Fibroblast of the aortic adventitia (primary cell): ENCODE measurements around the gene BSG. TPM values are rescaled to one million over a fixed set of nuclear protein-coding genes. Genes with fewer than 3 reads are reported as not detected.

Experiments used
- DNase-seq: peaks from one replicate; pipeline ENCODE4 v3.0.0-alpha.2; 2010; ENCODE audit warnings: low read depth
- H3K4me3 ChIP-seq: 2 replicates; pipeline ENCODE4 v1.5.1; 2011; ENCODE audit warnings: low read depth, mild to moderate bottlenecking, control low read depth, low read length, moderate library complexity
- total RNA-seq: library from RNA; depleted of rRNA; stranded (reverse); fragments of >200 nt; gene quantifications from 2 replicates; pipeline ENCODE4 v1.2.3, GENCODE V29; 2012; ENCODE audit warnings: low replicate concordance
- TF ChIP-seq, protein P1 (sequence below): IDR thresholded peaks from 2 replicates; pipeline ENCODE4 v1.5.1; 2011; ENCODE audit warnings: mild to moderate bottlenecking, low read length, control low read depth, inconsistent platforms; ENCODE audit not compliant: insufficient read depth

Gene BSG
- total RNA-seq, 1 donor, result 239 TPM

DNA sequence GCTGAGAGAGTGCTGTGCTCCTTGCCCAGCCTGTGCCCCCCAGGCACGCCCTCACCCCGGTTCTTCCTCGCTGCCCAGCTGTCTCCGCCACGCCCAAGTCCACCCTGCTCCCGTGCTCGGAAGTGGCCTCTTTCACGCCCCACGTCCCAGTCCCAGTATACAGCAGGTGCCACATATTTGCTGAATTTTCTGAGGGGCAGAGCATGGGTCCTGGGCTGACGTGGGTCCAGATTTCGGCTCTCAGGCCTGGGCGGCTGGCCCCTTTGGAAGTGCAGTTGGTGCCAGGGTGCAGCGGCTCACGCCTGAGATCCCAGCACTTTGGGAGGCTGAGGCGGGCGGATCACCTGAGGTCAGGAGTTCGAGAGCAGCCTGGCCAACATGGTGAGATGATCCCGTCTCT is 20.7 kb downstream of the BSG start:
- DNase-seq, result no peak
- TF ChIP-seq, protein P1, sequence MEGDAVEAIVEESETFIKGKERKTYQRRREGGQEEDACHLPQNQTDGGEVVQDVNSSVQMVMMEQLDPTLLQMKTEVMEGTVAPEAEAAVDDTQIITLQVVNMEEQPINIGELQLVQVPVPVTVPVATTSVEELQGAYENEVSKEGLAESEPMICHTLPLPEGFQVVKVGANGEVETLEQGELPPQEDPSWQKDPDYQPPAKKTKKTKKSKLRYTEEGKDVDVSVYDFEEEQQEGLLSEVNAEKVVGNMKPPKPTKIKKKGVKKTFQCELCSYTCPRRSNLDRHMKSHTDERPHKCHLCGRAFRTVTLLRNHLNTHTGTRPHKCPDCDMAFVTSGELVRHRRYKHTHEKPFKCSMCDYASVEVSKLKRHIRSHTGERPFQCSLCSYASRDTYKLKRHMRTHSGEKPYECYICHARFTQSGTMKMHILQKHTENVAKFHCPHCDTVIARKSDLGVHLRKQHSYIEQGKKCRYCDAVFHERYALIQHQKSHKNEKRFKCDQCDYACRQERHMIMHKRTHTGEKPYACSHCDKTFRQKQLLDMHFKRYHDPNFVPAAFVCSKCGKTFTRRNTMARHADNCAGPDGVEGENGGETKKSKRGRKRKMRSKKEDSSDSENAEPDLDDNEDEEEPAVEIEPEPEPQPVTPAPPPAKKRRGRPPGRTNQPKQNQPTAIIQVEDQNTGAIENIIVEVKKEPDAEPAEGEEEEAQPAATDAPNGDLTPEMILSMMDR, result no peak
- no peak overlapping the region for H3K4me3 ChIP-seq

GRCh38 chr19:593505-593904 is 21.1 kb downstream of the BSG start:
- no peak for DNase-seq
- TF ChIP-seq, protein P1, result no peak
- no peak overlapping the region for H3K4me3 ChIP-seq

DNA sequence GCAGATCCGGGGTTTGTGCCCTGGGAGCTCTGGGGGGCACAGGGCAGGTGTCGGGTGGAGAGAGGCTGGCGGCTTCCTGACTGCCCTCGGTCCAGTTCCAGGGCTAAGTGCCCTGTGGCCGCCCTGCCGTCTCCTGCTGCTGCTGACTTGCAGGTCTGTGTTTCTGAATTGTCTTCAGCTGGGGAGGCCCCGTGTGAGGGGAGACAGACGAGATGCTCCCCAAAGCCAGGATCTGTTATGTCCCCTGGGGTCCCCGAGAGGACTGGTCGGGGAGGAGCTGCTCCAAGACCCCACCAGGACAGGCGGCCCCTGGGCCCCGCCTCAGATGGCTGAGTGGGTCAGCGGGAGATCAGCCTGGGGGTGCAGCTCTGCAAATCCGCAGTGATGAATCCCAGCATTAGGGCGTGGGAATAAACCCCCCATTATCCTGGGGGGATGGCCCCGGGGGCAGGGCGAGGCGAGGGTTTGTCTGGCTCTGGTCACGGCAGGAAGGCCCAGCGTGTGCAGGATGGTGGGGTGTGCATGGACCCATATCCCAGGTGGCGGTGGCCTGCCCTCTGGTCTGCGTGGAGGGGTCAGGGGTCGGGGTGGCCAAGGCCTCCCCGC is 22.0 kb downstream of the BSG start:
- no peak for DNase-seq
- TF ChIP-seq, protein P1, result no peak
- no peak overlapping the region for H3K4me3 ChIP-seq

DNA sequence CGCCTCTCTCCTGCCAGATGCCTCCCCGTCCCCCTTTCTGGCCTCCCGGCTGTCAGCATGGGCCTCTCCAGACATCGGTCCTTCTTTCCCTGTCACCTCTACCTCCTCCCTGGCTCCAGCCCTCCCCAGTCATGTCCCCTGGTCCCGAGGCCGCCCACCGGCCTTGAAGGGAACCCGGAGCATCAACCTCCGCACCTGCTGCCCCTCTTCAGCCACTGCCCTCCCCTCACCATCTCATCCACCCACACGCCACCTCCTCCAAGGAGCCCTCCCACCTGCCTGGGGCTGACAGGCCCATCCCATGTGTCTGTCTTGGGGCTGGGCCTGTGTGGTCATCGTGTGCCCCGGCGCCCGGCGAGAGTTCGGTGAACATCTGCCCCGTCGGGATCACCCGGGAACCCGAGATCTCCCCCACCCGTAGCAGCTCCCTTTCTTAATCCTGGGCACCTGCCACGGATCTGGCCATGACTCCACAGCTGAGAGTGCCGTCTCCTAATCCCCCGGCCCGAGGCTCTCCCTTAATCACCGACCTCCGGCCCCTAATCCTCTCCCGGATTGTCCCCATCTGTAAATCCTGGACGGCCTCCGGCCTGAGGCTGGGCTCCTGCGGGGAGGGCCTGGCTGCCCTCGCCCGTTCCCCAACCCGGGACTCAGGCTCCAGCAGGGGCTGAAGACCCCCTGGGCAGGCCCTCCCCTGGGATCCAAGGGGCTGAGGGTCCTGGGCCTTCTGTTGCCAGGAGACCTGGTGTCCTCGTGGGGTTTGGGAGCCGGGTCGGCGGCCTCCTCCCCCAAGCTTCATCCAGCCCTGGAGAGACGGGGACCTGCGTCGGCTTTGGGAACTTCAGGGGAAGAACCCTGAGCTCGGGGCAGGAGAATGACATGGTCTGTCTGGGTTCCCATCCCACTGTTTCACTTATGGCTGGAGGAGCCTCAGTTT is 23.2 kb downstream of the BSG start:
- TF ChIP-seq, protein P1, result no peak
- no peak for DNase-seq
- H3K4me3 ChIP-seq, result no peak overlapping the region

GRCh38 chr19:596263-596655 is 23.9 kb downstream of the BSG start:
- TF ChIP-seq, protein P1, result no peak
- no peak overlapping the region for H3K4me3 ChIP-seq
- no peak for DNase-seq

DNA sequence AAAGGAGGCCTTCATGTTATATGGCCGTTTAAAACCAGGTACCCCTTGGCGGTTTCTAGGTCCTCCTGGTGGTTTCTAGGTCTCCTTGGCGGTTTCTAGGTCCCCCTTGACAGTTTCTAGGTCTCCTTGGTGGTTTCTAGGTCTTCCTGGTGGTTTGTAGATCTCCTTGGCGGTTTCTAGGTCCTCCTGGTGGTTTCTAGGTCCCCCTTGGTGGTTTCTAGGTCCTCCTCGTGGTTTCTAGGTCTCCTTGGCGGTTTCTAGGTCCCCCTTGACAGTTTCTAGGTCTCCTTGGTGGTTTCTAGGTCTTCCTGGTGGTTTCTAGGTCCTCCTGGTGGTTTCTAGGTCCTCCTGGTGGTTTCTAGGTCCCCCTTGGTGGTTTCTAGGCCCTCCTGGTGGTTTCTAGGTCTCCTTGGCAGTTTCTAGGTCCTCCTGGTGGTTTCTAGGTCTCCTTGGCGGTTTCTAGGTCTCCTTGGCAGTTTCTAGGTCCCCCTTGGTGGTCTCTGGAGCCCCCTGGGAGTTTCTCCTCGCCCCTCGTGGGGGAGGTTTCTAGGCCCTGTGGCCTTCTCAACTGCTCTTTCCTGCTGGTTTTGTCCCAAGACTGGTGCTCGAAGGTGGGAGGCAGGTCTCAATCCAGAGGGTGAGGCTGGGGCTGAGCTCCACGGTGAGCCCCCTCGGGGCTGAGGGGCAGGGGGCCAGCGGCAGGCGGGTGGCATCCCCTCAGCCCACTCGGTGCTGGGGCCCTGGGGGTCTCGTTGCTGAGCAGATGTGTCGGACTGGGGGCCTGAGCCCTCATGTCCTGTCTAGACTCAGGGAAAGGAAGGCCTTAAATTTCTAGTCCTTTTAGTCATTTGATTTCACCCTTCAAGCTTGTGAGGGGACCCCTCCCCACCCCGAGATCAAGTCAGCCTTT is 25.3 kb downstream of the BSG start:
- H3K4me3 ChIP-seq, result no peak overlapping the region
- TF ChIP-seq, protein P1, result no peak
- DNase-seq, result no peak
